H1 (cell line): ENCODE results near the gene ZNF789. TPM values are rescaled to one million over a fixed set of nuclear protein-coding genes. Genes with fewer than 3 reads are reported as not detected.

ENCODE experiments used
- CTCF ChIA-PET: fragments of 300-600 bp; sonication (Branson Sonifier 250); formaldehyde crosslinking; loops from one replicate; lab custom pipeline; 2021; ENCODE audit not compliant: partially characterized antibody; lab: Charles Lee
- POLR2A ChIA-PET: fragments of 300-600 bp; sonication (Branson Sonifier 250); formaldehyde crosslinking; loops from one replicate; lab custom pipeline; 2021; ENCODE audit warnings: inconsistent platforms; ENCODE audit not compliant: partially characterized antibody; lab: Charles Lee
- DNase-seq, 2 experiments: peaks; one replicate each; pipeline versions ENCODE4 v3.0.0 to v3.0.0-alpha.2; 2010 to 2022; ENCODE audit warnings: low spot score in 2 of 2, low read depth in 1 of 2, mixed read lengths in 1 of 2
- FAIRE-seq: peaks from 2 replicates; lab custom pipeline; 2011; peaks lifted over from hg19 to GRCh38; lab: Jason Lieb, UNC
- H2AFZ ChIP-seq: 2 replicates; pipeline ENCODE4 v1.8.1; 2012; ENCODE audit warnings: low read length, inconsistent platforms
- H2AK5ac ChIP-seq: 2 replicates; pipeline ENCODE4 v1.6.1; 2013; ENCODE audit warnings: low read depth, low read length
- H2BK120ac ChIP-seq: replicated peaks from 2 replicates; pipeline ENCODE3; 2013; ENCODE audit warnings: low read depth, low read length, inconsistent platforms
- H2BK12ac ChIP-seq: 2 replicates; pipeline ENCODE4 v1.6.1; 2013; ENCODE audit warnings: low read depth, low read length
- H2BK15ac ChIP-seq: 2 replicates; pipeline ENCODE4 v1.6.1; 2013; ENCODE audit warnings: low read length
- H2BK20ac ChIP-seq: 2 replicates; pipeline ENCODE4 v1.6.1; 2013; ENCODE audit warnings: low read length
- H2BK5ac ChIP-seq: 2 replicates; pipeline ENCODE4 v1.6.1; 2013; ENCODE audit warnings: low read depth, low read length
- H3K14ac ChIP-seq: 2 replicates; pipeline ENCODE4 v1.6.1; 2013; ENCODE audit warnings: inconsistent platforms; ENCODE audit not compliant: insufficient read length
- H3K18ac ChIP-seq: 2 replicates; pipeline ENCODE4 v1.6.1; 2013; ENCODE audit warnings: low read length; ENCODE audit errors: extremely low read depth
- H3K23ac ChIP-seq: 2 replicates; pipeline ENCODE4 v1.6.1; 2013; ENCODE audit warnings: inconsistent platforms; ENCODE audit not compliant: insufficient read length
- H3K23me2 ChIP-seq: 2 replicates; pipeline ENCODE4 v1.6.1; 2013; ENCODE audit warnings: low read depth, low read length
- H3K27ac ChIP-seq: 2 replicates; pipeline ENCODE4 v1.6.1; 2011; ENCODE audit warnings: low read depth, low read length, inconsistent platforms
- H3K27me3 ChIP-seq, 4 experiments: replicated peaks in 1 of 4; 1 replicate in 1 of 4; 2 replicates in 3 of 4; pipeline versions ENCODE4 v1.6.1 to v1.8.1; 2011 to 2013; ENCODE audit warnings: low read length in 3 of 4, mild to moderate bottlenecking in 3 of 4, inconsistent platforms in 2 of 4, mixed read lengths in 2 of 4, moderate library complexity in 1 of 4; ENCODE audit not compliant: control insufficient read depth in 3 of 4, insufficient read depth in 3 of 4; ENCODE audit errors: extremely low read depth in 1 of 4
- H3K36me3 ChIP-seq, 4 experiments: 2 replicates each; pipeline versions ENCODE4 v1.6.1 to v1.8.1; 2011 to 2013; ENCODE audit warnings: mild to moderate bottlenecking in 4 of 4, low read length in 3 of 4, moderate library complexity in 2 of 4, control low read depth in 1 of 4, inconsistent platforms in 1 of 4; ENCODE audit not compliant: insufficient read depth in 4 of 4, control insufficient read depth in 2 of 4
- H3K4ac ChIP-seq: replicated peaks from 2 replicates; pipeline ENCODE3; 2013; ENCODE audit warnings: low read length, low read depth, mixed read lengths, inconsistent platforms; ENCODE audit not compliant: insufficient read length
- H3K4me1 ChIP-seq, 4 experiments: replicated peaks in 1 of 4; 1 replicate in 1 of 4; 2 replicates in 3 of 4; pipeline versions ENCODE4 v1.6.1 to v1.8.1; 2011 to 2013; ENCODE audit warnings: low read length in 3 of 4, inconsistent platforms in 2 of 4, mixed read lengths in 1 of 4; ENCODE audit not compliant: insufficient read depth in 4 of 4, control insufficient read depth in 3 of 4
- H3K4me2 ChIP-seq, 2 experiments: 2 replicates each; pipeline versions ENCODE4 v1.6.1 to v1.8.1; 2011 to 2013; ENCODE audit warnings: low read depth in 2 of 2, low read length in 2 of 2, control low read depth in 1 of 2, inconsistent platforms in 1 of 2, mild to moderate bottlenecking in 1 of 2; ENCODE audit not compliant: insufficient read depth in 1 of 2
- H3K4me3 ChIP-seq, 4 experiments: fragments of 200-600, 300-600 bp in 1 of 4; sonication (generic), shearing (Covaris generic), sonication (Bioruptor Twin) in 1 of 4; 2 replicates each; pipeline versions ENCODE4 v1.5.1 to v1.8.1; 2011 to 2016; ENCODE audit warnings: low read length in 4 of 4, low read depth in 3 of 4, control low read depth in 2 of 4, inconsistent platforms in 2 of 4, mild to moderate bottlenecking in 2 of 4, mixed read lengths in 1 of 4, moderate library complexity in 1 of 4; ENCODE audit not compliant: insufficient read depth in 2 of 4; ENCODE audit errors: extremely low read depth in 1 of 4
- H3K56ac ChIP-seq: replicated peaks from 2 replicates; pipeline ENCODE3; 2013; ENCODE audit warnings: low read depth, mild to moderate bottlenecking, mixed read lengths, low read length, inconsistent platforms; ENCODE audit not compliant: insufficient read length
- H3K79me1 ChIP-seq: 2 replicates; pipeline ENCODE4 v1.6.1; 2013; ENCODE audit warnings: low read depth, low read length, control low read depth
- H3K79me2 ChIP-seq, 2 experiments: 2 replicates each; pipeline versions ENCODE4 v1.6.1 to v1.8.1; 2012 to 2013; ENCODE audit warnings: low read length in 2 of 2, mild to moderate bottlenecking in 2 of 2, inconsistent platforms in 1 of 2; ENCODE audit not compliant: insufficient read depth in 2 of 2, control insufficient read depth in 1 of 2
- H3K9ac ChIP-seq, 4 experiments: replicated peaks in 1 of 4; 1 replicate in 1 of 4; 2 replicates in 3 of 4; pipeline versions ENCODE4 v1.6.1 to v1.8.1; 2011 to 2013; ENCODE audit warnings: low read depth in 3 of 4, low read length in 3 of 4, control low read depth in 2 of 4, mild to moderate bottlenecking in 2 of 4, moderate library complexity in 2 of 4, inconsistent platforms in 1 of 4; ENCODE audit errors: extremely low read depth in 1 of 4
- H3K9me3 ChIP-seq, 2 experiments: 2 replicates each; pipeline versions ENCODE4 v1.6.1 to v1.8.1; 2012 to 2013; ENCODE audit warnings: mild to moderate bottlenecking in 2 of 2, moderate library complexity in 2 of 2, control low read depth in 1 of 2, inconsistent platforms in 1 of 2, low read depth in 1 of 2, low read length in 1 of 2, mixed read lengths in 1 of 2; ENCODE audit not compliant: insufficient read depth in 2 of 2
- H4K20me1 ChIP-seq, 2 experiments: replicated peaks in 1 of 2; 2 replicates each; pipeline versions ENCODE3 to v1.8.1; 2011 to 2013; ENCODE audit warnings: inconsistent platforms in 2 of 2, low read length in 2 of 2, mild to moderate bottlenecking in 1 of 2; ENCODE audit not compliant: insufficient read depth in 2 of 2, control insufficient read depth in 1 of 2
- H4K5ac ChIP-seq: 2 replicates; pipeline ENCODE4 v1.6.1; 2013; ENCODE audit warnings: low read length, low read depth, mixed read lengths, inconsistent platforms; ENCODE audit not compliant: insufficient read length
- H4K8ac ChIP-seq: 2 replicates; pipeline ENCODE4 v1.8.0; 2013; ENCODE audit warnings: mild to moderate bottlenecking, moderate library complexity, low read length, inconsistent platforms; ENCODE audit not compliant: insufficient read depth; ENCODE audit errors: extremely low read depth
- H4K91ac ChIP-seq: replicated peaks from 2 replicates; pipeline ENCODE3; 2013; ENCODE audit warnings: low read length, mixed read lengths, inconsistent platforms; ENCODE audit not compliant: insufficient read length
- CTCF ChIP-seq, 3 experiments: IDR thresholded peaks; 1 replicate in 2 of 3; 2 replicates in 1 of 3; pipeline versions ENCODE4 v1.5.1 to v1.6.1; 2011; ENCODE audit warnings: low read length in 3 of 3, mild to moderate bottlenecking in 3 of 3, inconsistent platforms in 2 of 3, low read depth in 1 of 3, moderate library complexity in 1 of 3; ENCODE audit not compliant: insufficient read depth in 1 of 3; ENCODE audit errors: control extremely low read depth in 1 of 3
- EGR1 ChIP-seq: IDR thresholded peaks from 2 replicates; pipeline ENCODE4 v1.6.1; 2011; ENCODE audit warnings: low read depth, low read length, borderline replicate concordance
- KDM5A ChIP-seq: fragments of 200-600 bp; IDR thresholded peaks from 2 replicates; pipeline ENCODE4 v1.7.1; 2012; ENCODE audit warnings: mild to moderate bottlenecking, low read length, inconsistent platforms, mixed read lengths
- WGBS, 2 experiments: shearing (Covaris generic) in 1 of 2; methylation state at CpG; one replicate each; pipeline versions ENCODE4 v1.1.6 to v1.1.7; 2013 to 2015; ENCODE audit warnings: low lambda C conversion rate in 2 of 2, mixed read lengths in 2 of 2, inconsistent platforms in 1 of 2, low coverage in 1 of 2, missing lambda C conversion rate in 1 of 2; ENCODE audit not compliant: insufficient replicate concordance in 2 of 2, insufficient coverage in 1 of 2, insufficient read length in 1 of 2; ENCODE audit errors: extremely low coverage in 1 of 2, missing lambda C conversion rate in 1 of 2; 5-methylcytosine and 5-hydroxymethylcytosine counted together
- polyA plus RNA-seq, 7 experiments: library from polyadenylated mRNA; depleted of rRNA in 3 of 7; stranded (reverse) in 5 of 7; unstranded in 2 of 7; fragments of >200 nt in 5 of 7; fragments of 200-250 nt in 2 of 7; gene quantifications; 1 replicate in 5 of 7; 2 replicates in 1 of 7; 4 replicates in 1 of 7; pipeline versions ENCODE4 v1.2.1 to v1.2.3, GENCODE V29; 2011 to 2013; ENCODE audit warnings: missing spikeins in 2 of 7, mixed read lengths in 2 of 7
- total RNA-seq: library from RNA; stranded (reverse); fragmentation: NEBNext Ultra II Directional; extraction: Animal tissue kit (Norgen Biotek cat#: 25700); gene quantifications from 2 replicates; pipeline ENCODE4 v1.2.1, GENCODE V29; 2021

Gene ZNF789
- total and polyA plus RNA-seq, 2 of the 8 experiments (the other 6 are each of a cell fraction or from before 2014, with no cell fraction given) = 11.4 to 12.5 TPM

GRCh38 chr7:99461221-99461620, 11.5 kb upstream of the ZNF789 start:
- Histone ChIP-seq H3K4ac (no peak overlapping the region), H3K36me3 (peaks cover 13 to 52% (median 36%) of the 10 kb centered on the region in 4 experiments; a peak in 6 of 8 replicates), H3K27ac (no peak overlapping the region), H2BK15ac (no peak overlapping the region), H2AFZ (no peak overlapping the region), H2BK5ac (no peak overlapping the region), H3K4me2 (no peak overlapping the region), H3K9me3 (no peaks in the 10 kb centered on the region), H2BK120ac (no peak overlapping the region), H2BK20ac (no peak overlapping the region), H3K27me3 (no peaks in the 10 kb centered on the region), H3K56ac (no peak overlapping the region), H4K5ac (no peak overlapping the region), H4K20me1 (peaks cover 12 to 22% of the 10 kb centered on the region in 2 experiments), H2BK12ac (no peak overlapping the region), H3K9ac (no peak overlapping the region; a peak in 1 of 7 replicates), H3K14ac (no peak overlapping the region), H3K23me2 (0 out of 2 replicates have a peak, but pooled peaks cover 7% of the 10 kb centered on the region), H3K79me1 (peaks cover 20% of the 10 kb centered on the region), H3K23ac (no peak overlapping the region), H2AK5ac (no peak overlapping the region), H4K91ac (no peak overlapping the region), H3K4me1 (peaks cover 0 to 2% (median 0%) of the 10 kb centered on the region in 4 experiments; a peak in 1 of 7 replicates), H4K8ac (no peak overlapping the region), H3K79me2 (peaks cover 24 to 70% of the 10 kb centered on the region in 2 experiments), H3K18ac (no peak overlapping the region), H3K4me3 (no peak overlapping the region)
- no peak for FAIRE-seq
- ChIA-PET CTCF (interaction anchor here (0.7 to 1.4 kb wide), 3 partner anchors 9 to 36 kb away, joined by 3 read pairs; no protein-coding TSS in a partner anchor), POLR2A (interaction anchor here (1.2 to 10.7 kb wide), 7 partner anchors 11 to 71 kb away, joined by 3 to 100 read pairs (median 5); partner anchors contain the start of gene BUD31)
- 91% methylated on average over 2 of the region's 2 CpGs; no CpG with 5 or more reads in 1 of the 2 experiments for WGBS, 2 experiments
- no peak for TF ChIP-seq EGR1
- TF ChIP-seq KDM5A = no peak
- peak in 1 of 3 experiments; percentile 9; a peak in 1 of 4 replicates for TF ChIP-seq CTCF (IDR thresholded peaks at IDR 0.05; ENCODE audit: control extremely low read depth in 1 of 3, insufficient read depth in 1 of 3, low read depth in 1 of 3, low read length in 3 of 3)
- no peak for DNase-seq
